AG04450 (cell line): ENCODE data around the gene BMP7. TPM values are rescaled to one million over a fixed set of nuclear protein-coding genes. Genes with fewer than 3 reads are reported as not detected.
"Not testable (repeated sequence)": the region's sequence is repeated elsewhere in the genome, so short reads cannot be mapped to it uniquely, and the experiment has no call there.

Experiments
- CTCF ChIA-PET: fragments of 300-600, 350-600 bp; formaldehyde crosslinking; extraction: SDS; loops from one replicate; lab custom pipeline; 2022; ENCODE audit warnings: antibody characterized with exemption, inconsistent platforms; lab: Charles Lee
- POLR2A ChIA-PET: fragments of 350-600 bp; formaldehyde crosslinking; extraction: SDS; loops from one replicate; lab custom pipeline; 2021; ENCODE audit warnings: antibody characterized with exemption, inconsistent platforms; lab: Yijun Ruan, JAX
- DNase-seq: peaks from one replicate; pipeline ENCODE4 v3.0.0-alpha.2; 2011; ENCODE audit warnings: low read depth, low spot score
- H3K27ac ChIP-seq: one replicate; pipeline ENCODE4 v1.5.1; 2012; ENCODE audit warnings: low read depth, low read length, control low read depth
- H3K27me3 ChIP-seq: one replicate; pipeline ENCODE4 v1.6.0; 2012; ENCODE audit warnings: low read length; ENCODE audit not compliant: control insufficient read depth, insufficient read depth
- H3K4me3 ChIP-seq: 2 replicates; pipeline ENCODE4 v1.5.1; 2011; ENCODE audit warnings: mild to moderate bottlenecking, low read depth, low read length, control low read depth
- H3K9me3 ChIP-seq: 2 replicates; pipeline ENCODE4 v1.5.1; 2012; ENCODE audit warnings: low read length; ENCODE audit not compliant: control insufficient read depth, insufficient read depth
- polyA plus RNA-seq: library from polyadenylated mRNA; depleted of rRNA; stranded (reverse); fragments of >200 nt; gene quantifications from 2 replicates; pipeline ENCODE4 v1.2.3, GENCODE V29; 2011
- TF ChIP-seq, protein P1 (sequence below): IDR thresholded peaks from 2 replicates; pipeline ENCODE4 v1.5.1; 2011; ENCODE audit warnings: low read depth, low read length, control low read depth, inconsistent platforms

The BMP7 gene
- polyA plus RNA-seq, 1 experiment = not detected

DNA sequence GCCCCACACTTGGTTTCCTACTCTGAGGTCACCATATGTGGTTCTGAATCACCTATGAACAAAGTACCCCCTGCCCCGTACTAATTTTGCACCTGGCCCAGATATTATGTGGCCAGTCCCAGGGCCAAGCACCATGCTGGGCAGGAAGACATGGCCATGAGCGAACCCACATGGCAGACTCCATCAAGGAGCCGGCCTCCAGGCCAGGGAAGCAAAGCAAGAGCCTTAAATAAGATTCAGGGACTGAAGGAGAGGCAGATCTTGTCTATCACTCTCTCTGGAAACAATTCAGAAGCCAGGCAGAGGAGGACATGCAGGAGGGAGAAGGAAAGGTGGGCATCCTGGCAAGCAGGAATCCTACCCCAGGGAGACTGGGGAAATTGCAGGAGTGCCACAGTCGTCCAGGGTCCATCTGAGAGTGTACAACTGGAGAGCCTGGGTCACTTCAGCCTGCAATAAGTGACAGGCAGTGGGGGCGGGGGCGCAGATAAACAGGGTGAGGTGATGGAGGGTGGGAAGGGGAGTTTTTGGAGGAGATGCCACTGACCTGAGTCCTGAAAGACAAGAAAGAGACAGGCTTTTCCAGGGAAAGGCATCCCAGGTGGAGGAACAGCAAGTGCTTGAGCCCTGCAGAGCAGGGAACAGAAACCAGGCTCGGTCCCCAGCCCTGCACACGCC is 2.1 kb upstream of the BMP7 start:
- H3K4me3 ChIP-seq = no peak overlapping the region
- CTCF ChIA-PET = no interaction called here
- DNase-seq = no peak
- POLR2A ChIA-PET = no interaction called here
- no peak overlapping the region for H3K27ac ChIP-seq
- H3K27me3 ChIP-seq = peaks cover 42% of the 10 kb centered on the region
- TF ChIP-seq, protein P1, sequence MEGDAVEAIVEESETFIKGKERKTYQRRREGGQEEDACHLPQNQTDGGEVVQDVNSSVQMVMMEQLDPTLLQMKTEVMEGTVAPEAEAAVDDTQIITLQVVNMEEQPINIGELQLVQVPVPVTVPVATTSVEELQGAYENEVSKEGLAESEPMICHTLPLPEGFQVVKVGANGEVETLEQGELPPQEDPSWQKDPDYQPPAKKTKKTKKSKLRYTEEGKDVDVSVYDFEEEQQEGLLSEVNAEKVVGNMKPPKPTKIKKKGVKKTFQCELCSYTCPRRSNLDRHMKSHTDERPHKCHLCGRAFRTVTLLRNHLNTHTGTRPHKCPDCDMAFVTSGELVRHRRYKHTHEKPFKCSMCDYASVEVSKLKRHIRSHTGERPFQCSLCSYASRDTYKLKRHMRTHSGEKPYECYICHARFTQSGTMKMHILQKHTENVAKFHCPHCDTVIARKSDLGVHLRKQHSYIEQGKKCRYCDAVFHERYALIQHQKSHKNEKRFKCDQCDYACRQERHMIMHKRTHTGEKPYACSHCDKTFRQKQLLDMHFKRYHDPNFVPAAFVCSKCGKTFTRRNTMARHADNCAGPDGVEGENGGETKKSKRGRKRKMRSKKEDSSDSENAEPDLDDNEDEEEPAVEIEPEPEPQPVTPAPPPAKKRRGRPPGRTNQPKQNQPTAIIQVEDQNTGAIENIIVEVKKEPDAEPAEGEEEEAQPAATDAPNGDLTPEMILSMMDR = no peak
- no peaks in the 10 kb centered on the region; the same call in 1 of the 2 replicates for H3K9me3 ChIP-seq

DNA sequence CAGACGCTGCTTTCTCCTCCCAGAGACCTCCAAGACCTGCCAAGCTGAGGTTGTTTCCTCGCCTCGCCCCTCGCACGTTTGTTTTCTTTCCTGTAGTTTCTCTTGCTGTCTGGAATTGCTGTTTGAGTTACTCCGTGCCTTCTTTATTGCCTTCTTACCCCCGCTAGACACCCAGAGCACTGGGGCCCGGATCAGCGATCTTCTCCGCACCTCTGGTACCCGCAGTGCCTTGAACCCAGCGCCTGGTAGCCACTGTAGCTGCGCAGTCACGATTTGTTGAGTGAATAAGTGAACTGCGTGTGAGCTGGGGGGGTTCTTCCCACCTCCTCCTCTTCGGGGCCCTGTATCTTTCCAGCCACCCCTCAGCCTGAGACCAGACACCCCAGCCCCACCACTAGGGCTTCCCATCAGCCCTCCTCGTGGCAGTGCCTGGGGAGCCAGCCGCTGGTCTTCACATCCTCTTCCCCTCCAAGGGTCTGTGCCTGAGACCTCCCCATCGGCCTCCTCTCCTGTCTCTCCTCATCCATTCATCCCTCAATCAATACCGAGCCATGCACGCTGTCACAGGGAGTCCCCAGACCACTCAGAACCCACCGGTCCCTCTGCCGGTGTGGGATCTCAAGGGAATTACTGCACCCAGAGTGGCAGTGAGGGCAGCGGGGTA is 849 bp upstream of the BMP7 start:
- POLR2A ChIA-PET = no interaction called here
- CTCF ChIA-PET = no interaction called here
- no peak for DNase-seq
- TF ChIP-seq, protein P1 = no peak
- H3K27me3 ChIP-seq = peaks cover 52% of the 10 kb centered on the region
- H3K4me3 ChIP-seq = no peak overlapping the region
- H3K9me3 ChIP-seq = no peaks in the 10 kb centered on the region; the same call in 1 of the 2 replicates
- H3K27ac ChIP-seq = no peak overlapping the region

DNA sequence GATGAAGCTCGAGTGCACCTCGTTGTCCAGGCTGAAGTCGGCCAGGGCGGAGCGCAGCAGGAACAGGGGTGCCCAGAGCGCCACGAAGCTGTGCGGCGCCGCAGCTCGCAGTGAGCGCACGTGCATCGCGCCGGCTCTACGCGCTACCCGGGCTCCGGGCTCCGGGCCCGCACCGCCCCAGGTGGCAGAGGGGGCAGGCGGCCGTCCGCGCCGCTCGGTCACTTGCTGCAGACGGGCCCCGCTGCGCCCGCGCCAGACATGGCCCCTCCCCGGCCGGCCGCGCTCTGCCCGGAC is 497 bp downstream of the BMP7 start:
- TF ChIP-seq, protein P1 = no peak
- H3K27ac ChIP-seq = no peak overlapping the region
- ChIA-PET CTCF (no interaction called here), POLR2A (no interaction called here)
- H3K9me3 ChIP-seq = no peaks in the 10 kb centered on the region; the same call in 1 of the 2 replicates
- no peak overlapping the region for H3K4me3 ChIP-seq
- no peak for DNase-seq
- H3K27me3 ChIP-seq = peaks cover 62% of the 10 kb centered on the region

DNA sequence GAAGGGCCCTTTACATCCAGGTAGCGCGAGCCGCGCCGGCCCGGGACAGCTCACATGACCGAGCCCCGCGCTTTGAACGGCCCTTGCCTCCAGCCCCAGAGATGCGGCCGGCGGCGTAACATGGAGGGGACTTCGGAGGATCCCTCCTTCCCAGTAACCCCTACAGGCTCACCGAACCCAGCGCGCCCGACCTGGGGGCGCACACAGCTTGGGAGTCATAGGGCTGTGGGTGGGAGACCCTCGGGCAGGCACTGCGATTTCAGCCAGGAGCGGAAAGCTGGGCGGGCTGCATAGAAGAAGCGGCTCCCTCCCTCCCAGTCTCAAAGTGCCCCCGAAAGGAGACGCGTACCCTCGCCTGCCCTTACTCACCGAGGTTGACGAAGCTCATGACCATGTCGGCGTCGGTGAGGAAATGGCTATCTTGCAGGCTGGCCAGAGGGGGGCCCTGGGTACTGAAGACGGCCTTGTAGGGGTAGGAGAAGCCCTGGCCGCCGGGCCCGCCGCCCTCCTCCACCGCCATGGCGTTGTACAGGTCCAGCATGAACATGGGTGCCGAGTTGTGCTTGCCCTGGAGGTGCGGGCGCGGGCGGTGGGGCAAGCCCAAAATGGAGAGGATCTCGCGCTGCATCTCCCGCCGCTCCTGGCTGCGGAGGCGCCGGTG is 975 bp downstream of the BMP7 start:
- ChIA-PET CTCF (no interaction called here), POLR2A (no interaction called here)
- no peak overlapping the region for H3K4me3 ChIP-seq
- no peaks in the 10 kb centered on the region; the same call in 1 of the 2 replicates for H3K9me3 ChIP-seq
- H3K27me3 ChIP-seq = peaks cover 67% of the 10 kb centered on the region
- no peak for DNase-seq
- no peak overlapping the region for H3K27ac ChIP-seq
- TF ChIP-seq, protein P1 = no peak

DNA sequence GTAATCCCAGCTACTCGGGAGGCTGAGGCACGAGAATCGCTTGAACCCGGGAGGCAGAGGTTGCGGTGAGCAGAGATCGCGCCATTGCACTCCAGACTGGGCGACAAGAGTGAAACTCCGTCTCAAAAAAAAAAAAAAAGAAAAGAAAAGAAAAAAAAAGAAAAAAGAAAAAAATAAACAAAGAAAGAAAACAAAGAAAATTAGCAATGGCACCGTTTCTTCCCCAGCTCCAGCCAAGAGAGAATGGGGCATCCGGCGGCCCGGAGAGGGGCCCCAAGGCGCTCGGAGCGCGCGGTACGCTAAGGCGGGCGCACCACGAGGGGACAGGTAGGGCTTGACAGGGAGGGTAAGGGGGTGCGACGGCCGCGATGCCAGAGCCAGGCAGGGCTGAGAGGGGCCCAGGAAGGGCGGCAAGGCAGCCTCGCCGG is 1.5 kb downstream of the BMP7 start:
- DNase-seq, H3K4me3 ChIP-seq, H3K9me3 ChIP-seq, H3K27ac ChIP-seq, POLR2A ChIA-PET: not testable (repeated sequence)
- peaks cover 72% of the 10 kb centered on the region for H3K27me3 ChIP-seq
- CTCF ChIA-PET = interaction anchor here (0.7 kb wide), 1 partner anchor 116 kb away, joined by 3 read pairs; no protein-coding TSS in a partner anchor
